ENCODE measurements around the gene RPS3.

DNA sequence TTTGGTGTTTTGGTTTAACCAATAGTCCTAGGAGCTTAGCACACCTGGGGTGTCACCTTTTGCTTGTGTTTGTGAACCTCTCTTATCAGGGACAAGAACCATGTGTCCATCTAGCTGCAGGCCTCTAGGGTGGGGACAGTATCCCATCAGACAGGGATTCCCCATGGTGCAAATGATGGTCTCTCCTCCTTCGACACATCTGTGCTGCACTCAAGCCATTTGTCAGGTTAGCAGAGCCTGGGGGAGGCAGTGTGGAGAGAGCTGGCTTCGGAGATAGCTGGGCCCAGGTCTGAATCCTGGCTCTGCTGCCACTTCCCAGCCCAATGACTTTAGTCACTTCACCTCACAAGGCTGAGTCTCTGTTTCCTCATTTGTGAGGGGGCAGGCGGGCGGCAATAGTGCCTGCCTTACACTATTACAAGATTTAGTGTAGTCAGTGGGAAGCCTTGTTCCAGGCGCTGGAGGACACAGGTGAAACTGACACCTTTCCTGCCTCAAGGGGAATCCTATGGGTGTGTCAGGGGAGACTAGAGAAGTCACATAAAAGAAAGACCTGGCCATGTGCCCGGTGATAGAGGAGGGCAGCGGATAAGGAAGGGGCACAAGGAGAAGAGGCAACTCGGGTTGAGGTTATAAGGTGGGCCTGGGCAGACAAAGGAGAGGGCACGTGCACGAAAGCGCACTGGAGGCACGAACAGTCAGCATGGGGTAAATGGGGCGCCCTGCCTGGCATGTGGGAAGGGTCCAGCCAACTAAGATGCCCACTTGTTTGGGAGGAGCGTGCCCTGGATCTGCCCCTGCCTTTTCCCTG, 21.1 kb downstream of the RPS3 start:
- no peak for TF ChIP-seq POLR2A (IDR thresholded peaks at IDR 0.05; ENCODE audit: borderline replicate concordance, extremely low read depth, insufficient read depth, insufficient read length)
- no peak for TF ChIP-seq SIN3A (IDR thresholded peaks at IDR 0.05; ENCODE audit: low read depth)
- TF ChIP-seq, protein P1, sequence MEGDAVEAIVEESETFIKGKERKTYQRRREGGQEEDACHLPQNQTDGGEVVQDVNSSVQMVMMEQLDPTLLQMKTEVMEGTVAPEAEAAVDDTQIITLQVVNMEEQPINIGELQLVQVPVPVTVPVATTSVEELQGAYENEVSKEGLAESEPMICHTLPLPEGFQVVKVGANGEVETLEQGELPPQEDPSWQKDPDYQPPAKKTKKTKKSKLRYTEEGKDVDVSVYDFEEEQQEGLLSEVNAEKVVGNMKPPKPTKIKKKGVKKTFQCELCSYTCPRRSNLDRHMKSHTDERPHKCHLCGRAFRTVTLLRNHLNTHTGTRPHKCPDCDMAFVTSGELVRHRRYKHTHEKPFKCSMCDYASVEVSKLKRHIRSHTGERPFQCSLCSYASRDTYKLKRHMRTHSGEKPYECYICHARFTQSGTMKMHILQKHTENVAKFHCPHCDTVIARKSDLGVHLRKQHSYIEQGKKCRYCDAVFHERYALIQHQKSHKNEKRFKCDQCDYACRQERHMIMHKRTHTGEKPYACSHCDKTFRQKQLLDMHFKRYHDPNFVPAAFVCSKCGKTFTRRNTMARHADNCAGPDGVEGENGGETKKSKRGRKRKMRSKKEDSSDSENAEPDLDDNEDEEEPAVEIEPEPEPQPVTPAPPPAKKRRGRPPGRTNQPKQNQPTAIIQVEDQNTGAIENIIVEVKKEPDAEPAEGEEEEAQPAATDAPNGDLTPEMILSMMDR (IDR thresholded peaks at IDR 0.05 in 2 of 3, conservative IDR thresholded peaks at IDR 0.05 in 1 of 3; ENCODE audit: borderline replicate concordance in 1 of 3, insufficient read depth in 1 of 3, low read depth in 2 of 3, low read length in 2 of 3): no peak
- TF ChIP-seq POLR2AphosphoS5 (IDR thresholded peaks at IDR 0.05; ENCODE audit: low read depth, low read length): no peak
- TF ChIP-seq, protein P2, sequence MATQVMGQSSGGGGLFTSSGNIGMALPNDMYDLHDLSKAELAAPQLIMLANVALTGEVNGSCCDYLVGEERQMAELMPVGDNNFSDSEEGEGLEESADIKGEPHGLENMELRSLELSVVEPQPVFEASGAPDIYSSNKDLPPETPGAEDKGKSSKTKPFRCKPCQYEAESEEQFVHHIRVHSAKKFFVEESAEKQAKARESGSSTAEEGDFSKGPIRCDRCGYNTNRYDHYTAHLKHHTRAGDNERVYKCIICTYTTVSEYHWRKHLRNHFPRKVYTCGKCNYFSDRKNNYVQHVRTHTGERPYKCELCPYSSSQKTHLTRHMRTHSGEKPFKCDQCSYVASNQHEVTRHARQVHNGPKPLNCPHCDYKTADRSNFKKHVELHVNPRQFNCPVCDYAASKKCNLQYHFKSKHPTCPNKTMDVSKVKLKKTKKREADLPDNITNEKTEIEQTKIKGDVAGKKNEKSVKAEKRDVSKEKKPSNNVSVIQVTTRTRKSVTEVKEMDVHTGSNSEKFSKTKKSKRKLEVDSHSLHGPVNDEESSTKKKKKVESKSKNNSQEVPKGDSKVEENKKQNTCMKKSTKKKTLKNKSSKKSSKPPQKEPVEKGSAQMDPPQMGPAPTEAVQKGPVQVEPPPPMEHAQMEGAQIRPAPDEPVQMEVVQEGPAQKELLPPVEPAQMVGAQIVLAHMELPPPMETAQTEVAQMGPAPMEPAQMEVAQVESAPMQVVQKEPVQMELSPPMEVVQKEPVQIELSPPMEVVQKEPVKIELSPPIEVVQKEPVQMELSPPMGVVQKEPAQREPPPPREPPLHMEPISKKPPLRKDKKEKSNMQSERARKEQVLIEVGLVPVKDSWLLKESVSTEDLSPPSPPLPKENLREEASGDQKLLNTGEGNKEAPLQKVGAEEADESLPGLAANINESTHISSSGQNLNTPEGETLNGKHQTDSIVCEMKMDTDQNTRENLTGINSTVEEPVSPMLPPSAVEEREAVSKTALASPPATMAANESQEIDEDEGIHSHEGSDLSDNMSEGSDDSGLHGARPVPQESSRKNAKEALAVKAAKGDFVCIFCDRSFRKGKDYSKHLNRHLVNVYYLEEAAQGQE (IDR thresholded peaks at IDR 0.05; ENCODE audit: low read depth): no peak
